CD4-positive, alpha-beta T cell treated with Interleukin-21 for 1 hour (primary cell): ENCODE data around the gene DGCR8.

Source experiments
- DNase-seq: peaks from one replicate; pipeline ENCODE4 v3.0.0-alpha.2; 2020

DGCR8 gene

DNA sequence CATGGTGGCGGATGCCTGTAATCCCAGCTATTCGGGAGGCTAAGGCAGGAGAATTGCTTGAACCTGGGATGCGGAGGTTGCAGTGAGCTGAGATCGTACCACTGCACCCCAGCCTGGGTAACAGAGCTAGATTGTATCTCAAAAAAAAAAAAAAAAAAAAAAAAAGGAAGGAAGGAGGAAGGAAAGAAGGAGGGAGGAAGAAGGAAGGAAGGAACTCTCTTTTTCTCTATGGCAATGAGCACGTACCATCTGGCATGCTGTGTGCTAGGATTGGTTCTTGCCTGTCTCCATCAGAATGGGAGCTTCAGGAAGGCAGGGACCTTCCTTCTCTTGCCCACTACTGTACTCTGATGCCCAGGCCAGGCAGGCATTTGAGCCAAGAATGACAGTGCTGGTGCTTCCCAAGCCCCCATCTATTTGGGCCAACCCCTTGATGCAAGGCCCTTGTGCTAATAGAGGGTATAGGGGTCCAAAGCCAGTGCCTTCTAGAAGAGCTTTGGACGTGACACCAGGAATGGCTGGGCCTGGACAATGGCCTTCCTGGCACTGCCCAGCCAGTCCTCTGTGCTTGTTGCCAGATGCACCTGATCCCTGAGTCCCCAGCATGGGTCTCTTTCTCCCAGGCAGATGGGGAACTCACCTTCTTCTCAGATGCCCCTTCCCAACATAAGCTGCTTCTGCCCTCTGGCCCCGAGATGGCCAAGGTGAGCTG, 10.6 kb upstream of the DGCR8 start:
- no peak for DNase-seq

DNA sequence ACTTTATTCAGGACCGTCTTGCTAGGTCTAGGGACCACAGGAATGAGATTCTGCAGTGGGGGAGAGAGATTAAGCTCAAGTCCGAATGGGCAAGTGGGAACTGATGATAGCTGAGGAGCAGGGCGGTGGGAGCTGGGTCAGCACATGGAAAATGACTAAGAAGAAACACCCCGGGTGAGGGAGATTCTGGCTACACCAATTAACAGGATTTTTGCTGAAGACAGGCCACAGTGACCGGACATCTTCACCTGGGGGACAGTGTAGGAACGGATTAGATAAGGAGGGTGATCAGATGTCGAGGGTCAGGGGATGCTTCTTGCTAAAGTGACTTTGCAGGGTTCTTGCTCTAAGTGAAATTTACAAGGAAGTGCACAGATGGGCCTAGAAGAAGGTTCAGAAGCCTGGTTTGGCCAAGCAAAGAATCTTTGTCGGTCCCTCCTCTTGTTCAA, 8.5 kb upstream of the DGCR8 start:
- no peak for DNase-seq

DNA sequence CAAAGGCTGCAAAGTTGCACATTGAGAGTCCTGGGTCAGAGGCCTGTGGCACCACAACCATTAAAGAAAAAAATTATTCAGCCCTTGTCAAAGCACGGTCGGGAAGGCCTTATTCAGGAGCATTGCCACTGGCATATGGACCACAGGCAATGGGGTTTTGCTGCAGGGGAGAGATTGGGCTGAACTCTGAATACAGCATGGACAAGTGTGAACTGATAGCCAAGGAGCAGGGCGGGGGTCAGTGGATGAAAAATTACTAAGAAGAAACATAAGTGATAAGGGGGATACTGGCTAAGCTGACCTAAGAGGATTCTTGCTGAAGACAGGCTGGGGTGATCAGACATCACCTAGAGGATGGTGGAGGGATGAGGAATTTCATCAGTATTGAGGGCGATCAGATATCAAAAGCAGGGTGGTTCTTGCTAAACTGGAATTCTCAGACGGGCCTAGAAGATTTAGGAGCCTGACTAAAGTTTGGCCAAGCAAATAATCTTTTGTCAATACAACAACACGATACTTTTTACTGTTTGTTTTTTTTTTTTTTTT, 3.3 kb upstream of the DGCR8 start:
- DNase-seq: no peak

DNA sequence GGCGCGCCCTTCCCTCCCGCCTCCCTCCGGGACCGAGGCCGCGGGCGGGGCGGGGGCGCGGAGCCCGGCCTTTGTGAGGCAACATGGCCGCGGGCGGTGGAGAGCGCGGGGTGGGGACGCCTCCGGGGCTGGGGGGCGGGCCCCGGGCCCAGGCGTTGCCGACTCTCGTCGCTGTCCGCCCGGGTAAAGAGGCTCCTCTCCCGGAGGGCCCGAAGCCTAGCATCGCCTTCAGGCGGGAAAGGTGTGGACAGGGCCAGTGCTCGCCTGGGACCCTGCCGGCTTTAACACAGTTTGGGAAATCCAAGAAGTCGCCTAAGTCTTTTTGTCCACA, 369 bp downstream of the DGCR8 start:
- DNase-seq: peak; percentile 73

DNA sequence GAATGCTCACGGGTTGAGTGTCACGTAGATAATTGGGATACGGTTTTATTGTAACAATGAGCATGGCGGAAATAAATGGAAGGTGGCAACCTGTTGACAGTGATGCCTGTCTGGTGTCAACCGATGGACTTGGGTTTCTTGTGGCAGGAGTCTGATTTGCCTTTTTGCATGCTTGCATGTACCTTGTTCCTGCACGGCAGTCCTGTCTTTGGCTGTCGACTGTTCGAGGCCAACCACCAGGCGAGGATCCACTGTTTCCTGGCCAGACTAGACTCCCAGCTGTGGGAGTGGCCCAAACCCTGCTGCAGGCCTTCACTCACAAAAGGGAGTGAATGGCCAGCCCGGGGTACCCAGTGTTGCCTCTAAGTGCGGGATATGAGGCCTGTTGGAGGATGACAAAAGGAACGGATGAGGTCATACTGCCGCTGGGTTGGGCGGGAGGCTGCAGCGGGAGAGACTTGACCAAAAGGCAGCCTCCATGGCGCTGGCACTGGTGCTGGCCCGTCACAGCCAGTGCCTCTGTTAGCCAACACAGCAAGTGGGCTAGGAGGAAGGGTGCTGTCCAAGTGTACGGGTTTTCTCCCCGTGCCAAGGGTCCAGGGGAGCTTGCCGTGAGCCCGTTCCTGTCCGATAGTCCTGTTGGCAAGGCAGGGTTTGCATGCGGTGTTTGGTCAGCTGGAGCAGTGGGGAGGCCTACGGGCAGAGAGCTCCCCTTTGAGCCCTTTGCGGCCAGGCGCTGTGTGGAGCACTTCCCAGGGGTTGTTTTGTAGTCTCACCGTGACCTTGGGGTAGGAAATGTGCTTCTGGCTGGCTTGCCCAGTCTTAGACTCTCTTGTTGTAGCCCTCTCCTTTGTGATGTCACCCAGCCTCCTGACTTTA, 974 bp downstream of the DGCR8 start:
- no peak for DNase-seq

DNA sequence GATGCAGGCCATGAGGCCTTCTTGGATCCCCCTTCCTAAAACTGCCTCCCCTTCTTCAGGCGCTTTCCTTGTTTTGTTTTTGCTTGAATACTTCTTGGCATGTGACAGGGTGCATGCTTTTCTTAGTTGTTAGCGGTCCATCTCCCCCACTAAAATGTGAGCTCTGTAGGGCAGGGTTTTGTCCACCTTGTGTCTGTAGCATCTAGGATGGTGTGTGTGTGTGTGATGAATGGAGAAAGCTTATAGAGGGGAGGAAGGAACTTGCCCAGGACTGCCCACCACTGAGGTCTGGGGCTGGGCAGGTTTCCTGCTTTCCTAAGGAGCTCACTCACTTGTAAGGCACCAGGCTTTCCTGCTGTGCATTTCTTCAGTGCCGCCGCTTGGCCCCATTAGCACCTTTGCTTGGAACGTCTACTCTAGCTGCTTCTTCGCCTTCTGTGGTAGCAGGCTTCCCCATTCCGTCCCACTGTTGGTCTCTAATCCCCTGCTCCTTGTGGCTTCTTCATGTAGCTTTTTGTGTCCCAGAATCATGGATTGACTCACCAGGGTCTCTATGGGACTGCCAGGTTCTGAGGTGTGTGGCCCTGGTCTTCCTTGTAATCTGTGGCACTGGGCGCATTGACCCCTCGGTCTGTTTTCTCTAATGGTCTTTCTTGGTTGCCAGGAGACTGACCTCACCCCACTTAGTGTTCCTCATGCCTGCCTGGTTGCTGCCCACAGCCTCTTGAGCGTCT, 3.3 kb downstream of the DGCR8 start:
- no peak for DNase-seq

DNA sequence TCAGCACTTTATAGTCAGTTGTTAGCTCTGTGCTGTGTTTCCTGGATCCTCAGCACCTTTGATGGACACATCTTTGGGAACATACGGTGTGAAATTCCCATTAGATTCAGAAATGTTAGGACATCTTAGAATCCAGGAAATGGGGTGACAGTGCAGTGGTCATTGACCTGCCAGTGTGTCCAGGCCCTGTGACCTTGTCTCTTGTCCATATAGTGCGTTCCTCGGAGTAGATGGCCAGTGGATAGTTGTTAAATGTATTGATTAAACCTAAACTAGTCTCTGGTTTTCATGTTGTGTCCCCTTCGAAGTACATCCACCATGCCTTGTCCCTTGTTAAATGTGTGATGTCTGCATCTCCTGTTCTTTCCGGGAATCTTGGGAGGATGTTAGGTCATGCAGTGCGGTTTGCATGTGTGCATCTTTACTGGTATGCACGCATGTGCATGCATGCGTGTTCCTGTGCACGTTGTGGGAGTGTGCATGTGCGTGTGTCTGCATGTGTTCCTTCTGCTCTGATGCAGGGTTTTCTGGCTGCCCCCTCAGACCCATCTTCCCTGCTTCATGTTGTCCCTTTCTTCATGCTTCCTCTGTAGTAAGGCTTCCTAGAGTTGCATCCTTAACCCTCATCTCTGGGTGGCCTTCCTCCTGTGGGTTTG, 4.0 kb downstream of the DGCR8 start:
- no peak for DNase-seq

DNA sequence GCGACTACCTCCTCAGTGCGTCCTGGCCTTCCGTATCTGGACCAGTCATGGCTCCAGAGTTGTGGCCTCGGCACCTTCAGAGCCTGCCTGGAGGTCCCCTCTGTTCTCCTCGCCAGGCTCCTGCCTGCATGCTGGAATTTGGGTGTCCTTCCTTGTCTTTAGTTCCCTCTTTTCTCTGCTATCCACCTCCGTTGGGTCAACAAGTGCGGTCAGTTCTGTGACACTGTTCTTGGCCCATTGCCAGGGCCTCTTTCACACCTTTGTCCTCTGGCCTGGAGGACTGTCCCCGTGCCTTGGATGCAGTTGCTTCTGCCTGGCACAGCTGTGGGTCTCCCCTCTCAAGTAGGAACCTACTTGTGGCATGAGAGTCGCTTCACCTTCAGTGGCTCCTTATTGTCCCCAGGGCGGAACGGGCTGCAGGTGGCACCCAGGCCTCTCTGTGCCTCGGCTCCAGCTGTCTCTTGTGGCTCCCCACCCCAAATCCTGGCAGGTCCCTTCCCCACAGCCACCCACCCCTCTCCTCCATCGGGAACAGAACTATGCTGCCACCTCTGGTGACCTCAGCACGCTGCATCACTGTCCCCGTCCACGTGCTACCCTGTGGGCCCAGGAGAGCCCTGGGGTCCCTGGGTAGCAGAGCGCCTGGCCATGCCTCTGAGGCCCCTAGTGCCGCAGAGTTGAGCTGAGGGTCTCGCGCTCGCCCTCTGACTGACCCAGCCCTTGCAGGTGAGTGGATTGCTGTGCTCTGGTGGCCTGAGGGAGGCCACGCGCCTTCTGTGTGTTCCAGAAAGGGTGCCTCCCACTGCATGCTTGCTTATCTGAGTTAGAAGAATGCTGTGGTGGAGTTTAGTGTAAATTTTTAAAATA, 4.7 kb downstream of the DGCR8 start:
- no peak for DNase-seq

DNA sequence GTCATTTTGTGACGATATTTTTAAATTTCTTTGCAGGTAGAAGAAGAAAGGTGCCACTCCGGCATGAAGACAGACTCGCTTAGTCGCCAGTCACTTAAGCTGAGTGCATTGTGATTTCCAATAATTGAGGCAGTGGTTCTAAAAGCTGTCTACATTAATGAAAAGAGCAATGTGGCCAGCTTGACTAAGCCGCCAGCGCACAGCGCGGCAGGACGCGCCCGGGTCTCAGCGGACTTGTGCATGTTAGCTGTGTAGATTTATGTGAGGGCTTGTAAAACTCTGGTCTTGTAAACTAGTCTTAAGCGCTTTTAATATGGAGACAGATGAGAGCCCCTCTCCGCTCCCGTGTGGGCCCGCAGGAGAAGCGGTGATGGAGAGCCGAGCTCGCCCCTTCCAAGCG, 5.6 kb downstream of the DGCR8 start:
- no peak for DNase-seq

DNA sequence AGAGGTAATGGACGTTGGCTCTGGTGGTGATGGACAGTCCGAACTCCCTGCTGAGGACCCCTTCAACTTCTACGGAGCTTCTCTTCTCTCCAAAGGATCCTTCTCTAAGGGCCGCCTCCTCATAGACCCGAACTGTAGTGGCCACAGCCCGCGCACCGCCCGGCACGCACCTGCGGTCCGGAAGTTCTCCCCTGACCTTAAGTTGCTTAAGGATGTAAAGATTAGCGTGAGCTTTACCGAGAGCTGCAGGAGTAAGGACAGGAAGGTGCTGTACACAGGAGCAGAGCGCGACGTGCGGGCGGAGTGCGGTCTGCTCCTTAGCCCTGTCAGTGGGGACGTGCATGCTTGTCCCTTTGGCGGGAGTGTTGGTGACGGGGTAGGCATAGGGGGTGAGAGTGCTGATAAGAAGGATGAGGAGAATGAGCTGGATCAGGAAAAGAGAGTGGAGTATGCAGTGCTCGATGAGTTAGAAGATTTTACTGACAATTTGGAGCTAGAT, 6.1 kb downstream of the DGCR8 start:
- DNase-seq: no peak

DNA sequence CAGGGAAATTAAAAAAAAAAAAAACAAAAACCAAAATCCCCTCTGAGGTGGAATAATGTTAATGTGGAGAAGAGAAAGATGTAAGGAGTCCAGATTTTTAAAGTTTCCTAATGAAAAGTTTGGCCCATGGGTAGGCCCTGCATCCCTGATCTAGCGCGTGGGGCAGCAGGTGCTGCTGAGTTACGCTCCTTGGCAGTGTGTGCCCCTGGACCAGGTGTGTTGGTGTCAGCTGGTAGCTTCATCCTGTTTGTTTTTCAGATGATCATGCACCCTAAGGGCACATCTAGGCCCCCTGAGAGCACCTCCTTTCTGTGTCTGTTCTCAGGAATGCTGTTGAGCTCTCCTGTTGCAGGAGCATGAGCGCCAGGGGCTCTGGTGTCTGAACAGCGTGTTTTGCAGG, 6.7 kb downstream of the DGCR8 start:
- no peak for DNase-seq

DNA sequence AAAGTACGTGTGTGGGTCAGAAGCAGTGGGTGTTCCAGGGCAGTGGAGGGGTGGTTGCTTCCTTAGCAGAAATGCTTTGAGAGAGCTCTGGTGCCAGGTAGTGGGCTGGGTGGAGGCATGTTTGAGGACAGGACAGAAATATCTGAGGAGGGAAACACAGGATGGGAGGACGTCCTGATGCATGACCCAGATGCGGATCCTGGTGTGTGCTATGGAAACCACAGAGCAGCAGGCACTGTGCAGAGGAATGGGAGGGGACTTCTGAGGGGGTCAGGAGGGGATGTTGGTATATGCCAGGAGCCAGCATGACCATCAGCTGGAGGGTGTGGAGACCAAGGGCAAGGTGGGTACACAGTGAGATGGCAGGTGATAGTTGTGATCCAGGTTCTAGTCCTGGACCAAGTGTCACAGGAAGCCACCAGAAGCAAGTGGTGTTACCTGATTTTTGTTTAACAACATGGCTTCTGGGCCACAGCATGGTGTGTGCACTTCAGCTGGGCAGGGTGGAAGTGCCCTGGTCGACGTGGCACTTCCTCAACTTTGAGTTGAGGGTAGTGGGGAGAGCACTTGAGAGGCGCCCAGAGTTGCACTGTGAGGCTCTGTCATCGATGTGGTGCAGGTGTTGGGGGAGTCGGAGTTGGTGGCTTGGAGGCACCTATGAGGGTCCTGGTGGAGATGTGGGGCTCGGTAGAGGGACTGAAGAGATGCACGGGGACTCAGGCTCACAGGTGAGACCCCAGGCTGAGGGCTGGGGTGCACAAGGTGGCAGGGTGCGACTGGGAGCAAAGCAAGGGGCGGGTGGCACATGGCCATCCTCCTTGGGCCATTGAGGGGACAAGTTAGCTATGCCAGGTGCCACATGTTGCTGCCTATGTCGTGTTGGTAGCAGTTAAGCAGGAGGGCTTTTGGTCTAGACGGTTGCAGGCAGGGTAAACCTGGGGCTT, 7.5 kb downstream of the DGCR8 start:
- no peak for DNase-seq

DNA sequence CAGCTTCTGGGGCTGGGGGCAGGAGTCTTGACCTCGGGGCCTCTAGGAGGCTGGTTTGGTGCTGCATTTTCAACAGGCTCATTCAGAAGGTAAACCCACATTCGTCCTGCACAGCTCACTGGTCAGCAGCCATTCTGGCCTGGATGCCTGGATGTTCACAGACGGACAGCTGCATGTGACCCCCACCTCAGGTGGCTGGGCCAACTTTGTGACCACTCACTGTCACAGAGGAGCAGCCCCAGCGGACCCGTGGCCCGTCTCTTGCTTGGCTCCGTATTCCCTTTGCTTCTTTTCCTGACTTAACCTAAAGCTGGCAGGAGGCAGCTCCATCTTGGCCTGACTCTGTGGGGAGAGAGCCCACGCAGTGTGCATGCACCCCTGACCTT, 8.2 kb downstream of the DGCR8 start:
- no peak for DNase-seq

DNA sequence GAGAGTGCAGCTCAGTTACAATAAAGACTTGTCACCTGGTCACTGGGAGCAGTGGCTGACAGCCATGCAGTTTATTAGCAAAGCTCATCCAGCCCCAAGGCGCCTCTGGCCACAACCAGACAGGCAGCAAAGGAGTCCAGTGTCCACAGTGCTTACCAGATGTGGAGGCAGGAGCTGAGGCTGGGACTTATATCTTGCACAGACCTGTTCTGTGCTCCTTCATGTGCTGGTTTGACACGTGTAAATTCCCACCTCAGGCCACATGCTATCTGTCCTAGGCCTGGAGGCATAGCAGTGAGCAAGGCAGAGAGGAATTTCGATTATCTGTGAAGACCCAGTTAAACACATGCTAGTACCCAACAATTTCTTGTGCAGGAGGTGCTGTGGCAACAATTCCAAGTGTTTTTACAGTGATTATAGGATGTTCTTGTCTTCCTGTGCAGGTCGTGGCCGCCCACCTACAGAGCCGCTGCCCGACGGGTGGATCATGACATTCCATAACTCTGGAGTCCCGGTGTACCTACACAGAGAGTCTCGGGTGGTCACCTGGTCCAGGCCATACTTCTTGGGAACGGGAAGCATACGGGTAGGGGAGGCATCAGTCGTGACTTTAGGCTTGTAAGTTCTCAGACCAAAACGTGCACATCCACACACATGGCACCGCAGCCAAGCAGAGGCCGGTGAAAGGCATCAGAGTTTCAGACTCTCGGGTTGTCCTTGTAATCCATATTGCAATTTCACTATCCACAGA, 9.4 kb downstream of the DGCR8 start:
- no peak for DNase-seq

DNA sequence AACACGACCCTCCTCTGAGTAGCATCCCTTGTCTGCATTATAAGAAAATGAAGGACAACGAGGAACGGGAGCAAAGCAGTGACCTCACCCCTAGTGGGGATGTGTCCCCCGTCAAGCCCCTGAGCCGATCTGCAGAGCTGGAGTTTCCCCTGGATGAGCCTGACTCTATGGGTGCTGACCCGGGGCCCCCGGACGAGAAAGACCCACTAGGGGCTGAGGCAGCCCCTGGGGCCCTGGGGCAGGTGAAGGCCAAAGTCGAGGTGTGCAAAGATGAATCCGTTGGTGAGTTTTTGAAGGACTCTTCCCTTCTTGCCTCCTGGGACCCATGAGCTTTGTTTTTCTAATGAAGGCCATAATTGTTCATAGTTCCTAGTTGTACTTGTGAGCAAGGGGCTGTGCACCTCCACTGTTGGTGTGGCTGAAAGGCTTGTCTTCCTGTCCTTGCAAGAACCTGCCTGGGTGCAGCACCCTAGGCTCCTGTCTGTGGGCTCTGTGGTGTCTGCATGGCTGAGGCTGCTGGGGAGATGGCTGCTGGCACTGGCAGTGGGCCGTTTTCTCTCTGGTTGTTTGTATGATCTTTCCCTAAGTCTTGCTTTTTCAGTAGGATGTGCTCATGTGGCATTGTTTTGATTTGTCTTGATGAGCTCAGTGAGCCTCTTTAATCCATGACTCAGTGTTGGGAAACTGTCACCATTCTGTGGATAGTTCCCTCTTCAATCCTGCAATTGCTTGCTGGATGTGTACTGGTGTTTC, 10.1 kb downstream of the DGCR8 start:
- no peak for DNase-seq

DNA sequence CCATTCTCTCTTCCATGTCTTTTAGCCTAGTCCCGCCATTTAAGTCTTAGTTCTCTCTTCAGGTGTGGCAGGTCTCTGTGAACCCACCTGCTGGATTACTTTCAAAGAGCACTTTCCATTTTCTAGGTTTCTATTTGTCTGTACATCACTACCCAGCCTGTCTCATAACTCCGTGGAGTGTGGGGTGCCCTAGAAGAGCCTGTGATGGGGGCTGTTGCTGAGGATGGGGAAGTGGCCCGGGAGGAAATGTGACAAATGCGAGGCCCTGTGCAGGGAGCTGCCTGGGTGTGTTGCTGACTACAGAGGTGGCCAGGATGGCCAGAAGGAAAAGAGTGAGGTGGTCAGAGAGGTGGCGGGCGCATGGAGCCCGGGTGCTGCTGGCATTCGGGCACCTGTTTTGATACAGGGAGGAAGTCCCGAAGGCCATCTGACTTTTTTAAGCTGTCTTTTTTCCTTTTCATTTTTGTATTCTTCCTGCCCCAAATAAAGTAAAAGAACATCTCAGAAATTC, 10.7 kb downstream of the DGCR8 start:
- DNase-seq: no peak

DNA sequence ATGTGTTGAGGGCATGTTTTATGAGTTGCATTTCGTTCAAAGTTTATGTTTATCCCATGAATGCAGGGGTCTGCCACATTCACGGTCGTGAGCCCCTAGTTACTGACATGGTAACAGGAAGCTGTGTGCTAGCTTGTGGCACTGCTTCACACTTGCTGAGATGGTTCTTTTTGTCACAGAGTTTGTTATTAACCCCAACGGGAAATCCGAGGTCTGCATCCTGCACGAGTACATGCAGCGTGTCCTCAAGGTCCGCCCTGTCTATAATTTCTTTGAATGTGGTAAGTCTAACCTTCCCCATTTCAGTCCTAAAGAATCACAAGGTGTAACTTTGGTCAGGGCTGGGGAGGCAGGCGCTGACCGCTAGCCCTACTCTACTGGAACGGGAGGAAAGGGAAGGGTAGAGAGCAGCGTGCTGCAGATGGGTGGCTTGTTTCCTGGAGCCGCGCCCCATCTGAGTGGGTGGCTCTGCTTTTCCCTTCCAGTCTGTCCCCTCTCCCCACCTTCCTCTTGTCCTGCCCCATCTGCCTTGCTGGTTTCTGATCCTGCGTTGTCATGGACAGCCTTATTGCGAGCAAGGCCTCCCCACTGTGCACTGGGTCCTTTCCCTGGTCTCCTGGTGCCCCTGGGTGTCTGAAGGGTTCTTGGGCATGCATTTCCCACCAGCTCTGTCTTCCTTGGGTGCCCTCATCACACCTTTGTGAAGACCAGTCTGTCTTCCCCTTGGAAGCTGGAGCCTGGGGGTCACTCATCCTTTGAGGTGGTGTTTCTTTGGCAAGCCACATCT, 11.8 kb downstream of the DGCR8 start:
- DNase-seq: no peak

DNA sequence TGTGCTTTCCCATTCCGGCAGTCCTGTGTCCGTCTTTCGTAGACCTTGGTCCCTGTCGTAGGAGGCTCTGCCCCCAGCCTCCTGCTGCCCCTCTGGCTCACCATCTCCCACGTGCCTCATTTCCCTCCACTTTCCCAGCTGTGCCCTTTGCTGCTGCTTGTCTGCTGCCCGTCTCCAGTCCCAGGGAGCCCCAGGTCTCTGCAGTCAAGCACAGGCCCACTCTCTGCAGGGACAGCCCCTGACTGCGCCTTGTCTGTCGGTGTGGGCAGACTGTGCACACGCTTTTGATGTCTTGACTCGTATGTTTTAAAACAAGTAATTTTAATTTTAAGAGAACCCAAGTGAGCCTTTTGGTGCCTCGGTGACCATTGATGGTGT, 12.4 kb downstream of the DGCR8 start:
- DNase-seq: no peak
